ENCODE results near the gene HS3ST5. TPM values are rescaled to one million over a fixed set of nuclear protein-coding genes. Genes with fewer than 3 reads are reported as not detected.

HS3ST5 gene
- total and polyA plus RNA-seq, 2 donors (not counting 3 experiments of a cell fraction or from before 2014, with no cell fraction given): not detected

DNA sequence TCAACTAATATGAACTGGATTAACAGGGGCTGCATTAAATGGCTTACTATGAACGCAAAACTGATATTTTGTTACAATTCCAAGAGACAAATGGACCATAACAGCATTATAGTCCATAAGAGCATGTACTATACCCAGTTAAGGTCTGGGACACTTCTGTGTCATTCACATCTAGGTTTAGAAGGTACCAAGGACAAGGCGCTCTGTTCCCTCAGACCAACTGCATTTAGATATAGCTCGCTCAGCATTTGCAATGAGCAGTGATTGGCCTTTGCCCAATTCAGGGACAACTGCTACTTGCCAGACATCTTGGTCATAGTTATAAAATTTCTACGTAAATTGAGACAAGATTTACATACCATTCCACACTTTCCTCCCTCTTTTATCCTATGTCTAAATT lies 132.4 kb downstream of the HS3ST5 start:
- Histone ChIP-seq H3K27me3 (ENCODE audit: control insufficient read depth in 2 of 2, insufficient read depth in 2 of 2, low read length in 2 of 2) (no peaks in the 10 kb centered on the region), H3K9ac (replicated peaks; ENCODE audit: extremely low read depth, insufficient read depth, low read length) (no peak overlapping the region), H3K79me2 (ENCODE audit: control insufficient read depth, insufficient read depth, low read length) (no peaks in the 10 kb centered on the region), H3K4me1 (ENCODE audit: control insufficient read depth, extremely low read depth, insufficient read depth, low read length) (no peaks in the 10 kb centered on the region), H3K27ac (ENCODE audit: insufficient read depth, low read depth, low read length) (no peak overlapping the region), H2AFZ (ENCODE audit: low read depth, low read length) (no peak overlapping the region), H3K4me2 (ENCODE audit: insufficient read depth, low read length) (no peak overlapping the region), H4K20me1 (replicated peaks; ENCODE audit: control insufficient read depth, extremely low read depth, insufficient read depth, low read length) (no peaks in the 10 kb centered on the region), H3K9me3 (replicated peaks; ENCODE audit: control insufficient read depth, insufficient read depth, low read length) (no peaks in the 10 kb centered on the region), H3K36me3 (ENCODE audit: control insufficient read depth in 2 of 2, extremely low read depth in 1 of 2, insufficient read depth in 2 of 2, low read length in 2 of 2) (no peaks in the 10 kb centered on the region), H3K4me3 (replicated peaks in 1 of 3; ENCODE audit: insufficient read depth in 1 of 3, low read depth in 1 of 3, low read length in 3 of 3) (no peak overlapping the region), H3K9me1 (replicated peaks; ENCODE audit: control insufficient read depth, extremely low read depth, insufficient read depth, low read length) (no peaks in the 10 kb centered on the region)
- POLR2A ChIA-PET: no interaction called here
- intact Hi-C loops (cut with micrococcal nuclease) (no loop called here), dilution Hi-C loops (cut with MboI; ENCODE audit: extremely low pct_ligation_motif_present, low sequenced_read_pairs) (no loop called here)
- CTCF ChIA-PET: no interaction called here
- no peak for TF ChIP-seq JUN (IDR thresholded peaks at IDR 0.05; ENCODE audit: borderline replicate concordance, insufficient read depth, insufficient read length, low read depth)
- TF ChIP-seq POLR2A (IDR thresholded peaks at IDR 0.05; ENCODE audit: low read depth, low read length): no peak
- TF ChIP-seq POLR2AphosphoS5 (IDR thresholded peaks at IDR 0.05; ENCODE audit: insufficient read depth, low read depth, low read length): no peak
- no peak for TF ChIP-seq GATA2 (IDR thresholded peaks at IDR 0.05; ENCODE audit: insufficient read depth, insufficient read length, low read depth, low read length)
- TF ChIP-seq, protein P1, sequence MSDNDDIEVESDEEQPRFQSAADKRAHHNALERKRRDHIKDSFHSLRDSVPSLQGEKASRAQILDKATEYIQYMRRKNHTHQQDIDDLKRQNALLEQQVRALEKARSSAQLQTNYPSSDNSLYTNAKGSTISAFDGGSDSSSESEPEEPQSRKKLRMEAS (IDR thresholded peaks at IDR 0.05; ENCODE audit: insufficient read depth, insufficient read length): no peak
- TF ChIP-seq MYC (IDR thresholded peaks at IDR 0.05; ENCODE audit: low read depth, low read length): no peak
- TF ChIP-seq FOS (IDR thresholded peaks at IDR 0.05; ENCODE audit: borderline replicate concordance, insufficient read depth, low read length): no peak
- TF ChIP-seq, protein P2, sequence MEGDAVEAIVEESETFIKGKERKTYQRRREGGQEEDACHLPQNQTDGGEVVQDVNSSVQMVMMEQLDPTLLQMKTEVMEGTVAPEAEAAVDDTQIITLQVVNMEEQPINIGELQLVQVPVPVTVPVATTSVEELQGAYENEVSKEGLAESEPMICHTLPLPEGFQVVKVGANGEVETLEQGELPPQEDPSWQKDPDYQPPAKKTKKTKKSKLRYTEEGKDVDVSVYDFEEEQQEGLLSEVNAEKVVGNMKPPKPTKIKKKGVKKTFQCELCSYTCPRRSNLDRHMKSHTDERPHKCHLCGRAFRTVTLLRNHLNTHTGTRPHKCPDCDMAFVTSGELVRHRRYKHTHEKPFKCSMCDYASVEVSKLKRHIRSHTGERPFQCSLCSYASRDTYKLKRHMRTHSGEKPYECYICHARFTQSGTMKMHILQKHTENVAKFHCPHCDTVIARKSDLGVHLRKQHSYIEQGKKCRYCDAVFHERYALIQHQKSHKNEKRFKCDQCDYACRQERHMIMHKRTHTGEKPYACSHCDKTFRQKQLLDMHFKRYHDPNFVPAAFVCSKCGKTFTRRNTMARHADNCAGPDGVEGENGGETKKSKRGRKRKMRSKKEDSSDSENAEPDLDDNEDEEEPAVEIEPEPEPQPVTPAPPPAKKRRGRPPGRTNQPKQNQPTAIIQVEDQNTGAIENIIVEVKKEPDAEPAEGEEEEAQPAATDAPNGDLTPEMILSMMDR (IDR thresholded peaks at IDR 0.05; ENCODE audit: extremely low read depth in 1 of 2, insufficient read depth in 1 of 2, low read depth in 1 of 2, low read length in 2 of 2): no peak
- TF ChIP-seq EZH2 (IDR thresholded peaks at IDR 0.05; ENCODE audit: borderline replicate concordance, low read depth, low read length, severe bottlenecking): no peak
- FAIRE-seq: no peak
- BruUV-seq (replicated peaks): no TSS peak
- DNase-seq (ENCODE audit: low read depth, low spot score): no peak
